HG03457 (cell line): Measurements from ENCODE around the gene HLF.

Source experiments
- ATAC-seq: cut with Tn5 transposase; IDR thresholded peaks from one replicate; pipeline ENCODE4 v1.9.1; 2021; ENCODE audit warnings: moderate number of reproducible peaks; ENCODE audit not compliant: unreplicated experiment

HLF gene

GRCh38 chr17:55288356-55289105 is 23.8 kb downstream of the HLF start:
- no peak for ATAC-seq

- no peak for ATAC-seq
These were observed 24.3 kb downstream of the HLF start for GRCh38 chr17:55289106-55289446.

GRCh38 chr17:55289978-55290377 is 25.2 kb downstream of the HLF start:
- ATAC-seq = no peak

- no peak for ATAC-seq
These were observed 25.8 kb downstream of the HLF start for GRCh38 chr17:55290492-55291113.

GRCh38 chr17:55291114-55291507 is 26.4 kb downstream of the HLF start:
- ATAC-seq = no peak

GRCh38 chr17:55292094-55292493 is 27.3 kb downstream of the HLF start:
- no peak for ATAC-seq

GRCh38 chr17:55294042-55294751 is 29.4 kb downstream of the HLF start:
- ATAC-seq = no peak

- ATAC-seq = peak; percentile 57
These were observed 30.8 kb downstream of the HLF start for GRCh38 chr17:55295411-55296170.

GRCh38 chr17:55296171-55296695 is 31.5 kb downstream of the HLF start:
- ATAC-seq = no peak

GRCh38 chr17:55296699-55297098 is 31.9 kb downstream of the HLF start:
- ATAC-seq = no peak

GRCh38 chr17:55298111-55298730 is 33.5 kb downstream of the HLF start:
- no peak for ATAC-seq

GRCh38 chr17:55299162-55299838 is 34.5 kb downstream of the HLF start:
- ATAC-seq = no peak

GRCh38 chr17:55299890-55300289 is 35.1 kb downstream of the HLF start:
- no peak for ATAC-seq

GRCh38 chr17:55300479-55301290 is 35.9 kb downstream of the HLF start:
- ATAC-seq = no peak

- no peak for ATAC-seq
These were observed 37.0 kb downstream of the HLF start for GRCh38 chr17:55301521-55302406.

- ATAC-seq = no peak
These were observed 37.6 kb downstream of the HLF start for GRCh38 chr17:55302407-55302787.

- no peak for ATAC-seq
These were observed 38.3 kb downstream of the HLF start for GRCh38 chr17:55303008-55303493.

- ATAC-seq = no peak
These were observed 39.0 kb downstream of the HLF start for GRCh38 chr17:55303701-55304145.
